CD4-positive, alpha-beta T cell treated with Interleukin-1 beta for 1 hour (primary cell): ENCODE measurements around the gene FAM83F.

Experiments
- DNase-seq, 2 donors: peaks; one replicate each; pipeline ENCODE4 v3.0.0-alpha.2; 2020 to 2022

The FAM83F gene

GRCh38 chr22:39994566-39995392, at the start of gene FAM83F:
FAM83F (plus strand) TSS chr22:39994954; CDS start chr22:39995043, 89 bp downstream.
- peak; percentile 24 to 31 for DNase-seq

GRCh38 chr22:39946126-39946502, 48.6 kb upstream of the FAM83F start:
- DNase-seq, result no peak

GRCh38 chr22:39946503-39947219, 48.1 kb upstream of the FAM83F start:
- DNase-seq, result no peak

GRCh38 chr22:39947220-39948216, 47.2 kb upstream of the FAM83F start:
- no peak for DNase-seq

- no peak for DNase-seq
Measured at GRCh38 chr22:39949964-39950737, 44.6 kb upstream of the FAM83F start.

GRCh38 chr22:39951603-39952293, 43.0 kb upstream of the FAM83F start:
- peak; percentile 30 to 47 for DNase-seq

GRCh38 chr22:39952347-39952746, 42.4 kb upstream of the FAM83F start:
- no peak for DNase-seq

- no peak for DNase-seq
Measured at GRCh38 chr22:39953101-39953500, 41.7 kb upstream of the FAM83F start.

GRCh38 chr22:39954584-39955055, 40.1 kb upstream of the FAM83F start:
- DNase-seq, result no peak

GRCh38 chr22:39955675-39956074, 39.1 kb upstream of the FAM83F start:
- no peak for DNase-seq

- DNase-seq, result no peak
Measured at GRCh38 chr22:39956932-39957664, 37.7 kb upstream of the FAM83F start.

GRCh38 chr22:39958009-39958711, 36.6 kb upstream of the FAM83F start:
- no peak for DNase-seq

- DNase-seq, result no peak
Measured at GRCh38 chr22:39958949-39959639, 35.7 kb upstream of the FAM83F start.

- peak in 1 of 2 donors; percentile 47 for DNase-seq
Measured at GRCh38 chr22:39959640-39960447, 34.9 kb upstream of the FAM83F start, which contains the start of gene TMA7B. TMA7B (plus strand) TSS chr22:39960397; CDS start chr22:39964375, 3,978 bp downstream.

GRCh38 chr22:39960791-39961746, 33.7 kb upstream of the FAM83F start:
- DNase-seq, result peak; percentile 69 to 78

- DNase-seq, result no peak
Measured at GRCh38 chr22:39962071-39962470, 32.7 kb upstream of the FAM83F start.

GRCh38 chr22:39965748-39966147, 29.0 kb upstream of the FAM83F start:
- DNase-seq, result no peak
